Measurements from ENCODE around the gene SAMD3. TPM values are rescaled to one million over a fixed set of nuclear protein-coding genes. Genes with fewer than 3 reads are reported as not detected.

The SAMD3 gene
- total RNA-seq, 1 experiment from 2014 or later, result 1.5 TPM

DNA sequence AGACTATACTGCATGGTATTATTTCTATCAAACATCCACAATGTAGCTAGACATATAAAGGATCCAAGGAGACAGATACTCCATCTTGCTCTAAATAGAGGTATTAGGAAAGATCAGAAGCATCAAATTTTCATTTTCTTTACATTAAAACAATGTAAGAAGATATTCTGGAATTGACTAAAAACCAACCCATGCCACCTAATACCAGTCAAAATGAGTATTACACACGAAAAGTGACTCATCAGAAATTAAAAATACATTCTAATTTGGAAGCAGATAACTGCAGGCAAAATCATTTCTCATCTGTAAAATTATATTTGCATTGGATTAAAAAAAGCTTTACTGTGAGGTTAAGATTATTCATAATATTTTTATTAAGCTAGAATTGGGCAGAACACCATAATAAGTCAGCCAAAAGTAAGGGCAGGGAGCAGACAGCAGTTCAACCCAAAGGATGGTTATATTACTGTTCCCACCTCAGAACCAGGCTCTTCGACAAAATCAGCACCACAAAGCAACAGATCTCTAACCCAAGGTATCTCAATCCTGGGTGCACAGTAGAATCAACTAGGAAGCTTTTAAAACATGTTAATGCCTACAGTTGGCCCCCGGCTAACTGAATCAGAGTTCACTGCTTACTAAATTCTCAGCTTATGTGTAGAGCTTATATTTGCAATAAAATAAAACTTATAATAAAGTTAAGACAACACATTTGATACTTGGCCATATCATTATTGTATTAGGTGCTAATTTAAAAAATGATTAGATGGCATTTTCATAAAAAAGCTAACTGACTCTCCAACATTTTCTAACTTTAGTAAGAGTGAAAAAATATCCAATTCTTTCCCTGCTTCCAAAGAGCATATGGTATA is 35.2 kb downstream of the SAMD3 start:
- Mint-ChIP-seq H3K4me3 (ENCODE audit: unreplicated experiment) (no peak overlapping the region), H3K36me3 (ENCODE audit: insufficient read depth, unreplicated experiment) (no peaks in the 10 kb centered on the region), H3K27ac (ENCODE audit: unreplicated experiment) (no peak overlapping the region), H3K4me1 (ENCODE audit: low read depth, unreplicated experiment) (no peaks in the 10 kb centered on the region), H3K27me3 (ENCODE audit: insufficient read depth, unreplicated experiment) (no peaks in the 10 kb centered on the region), H3K9me3 (ENCODE audit: unreplicated experiment) (no peaks in the 10 kb centered on the region)
- no peak for TF ChIP-seq CTCF (IDR thresholded peaks at IDR 0.05; ENCODE audit: insufficient read depth in 1 of 2, low read depth in 1 of 2, low read length in 1 of 2, severe bottlenecking in 1 of 2, unreplicated experiment in 1 of 2)
- H3K27me3 ChIP-seq (replicated peaks; ENCODE audit: control insufficient read depth, insufficient read depth, low read length), result no peaks in the 10 kb centered on the region
- H3K4me3 ChIP-seq (ENCODE audit: low read depth, low read length), result no peak overlapping the region
- H3K36me3 ChIP-seq (ENCODE audit: control insufficient read depth, insufficient read depth, low read length), result no peaks in the 10 kb centered on the region
- POLR2A ChIA-PET, result no interaction called here
- no peaks in the 10 kb centered on the region for H3K4me1 ChIP-seq
- CTCF ChIA-PET, result no interaction called here
- no peak for DNase-seq
- no peaks in the 10 kb centered on the region for H3K9me3 ChIP-seq
- BruUV-seq (replicated peaks), result no TSS peak
- intact Hi-C loops (cut with micrococcal nuclease; ENCODE audit: unreplicated experiment), result no loop called here

DNA sequence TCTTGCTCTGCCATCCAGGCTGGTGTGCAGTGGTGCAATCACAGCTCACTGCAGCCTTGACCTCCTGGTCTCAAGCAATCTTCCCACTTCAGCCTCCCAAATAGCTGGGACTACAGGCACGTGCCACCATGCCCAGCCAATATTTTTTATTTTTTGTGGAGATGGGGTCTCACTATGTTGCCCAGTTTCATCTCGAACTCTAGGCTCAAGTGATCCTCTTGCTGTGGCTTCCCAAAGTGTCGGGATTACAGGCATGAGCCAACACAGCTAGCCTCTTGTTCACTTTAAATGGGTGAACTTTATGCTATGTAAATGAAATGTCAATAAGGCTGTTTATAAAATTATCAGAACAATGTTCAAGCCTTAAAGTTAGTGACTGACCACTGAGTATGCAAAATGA is 37.1 kb downstream of the SAMD3 start:
- DNase-seq, result no peak
- CTCF ChIA-PET, result no interaction called here
- H3K36me3 Mint-ChIP-seq (ENCODE audit: insufficient read depth, unreplicated experiment), result no peaks in the 10 kb centered on the region

More for the DNA sequence above, 37.1 kb downstream of the SAMD3 start:
- intact Hi-C loops (cut with micrococcal nuclease; ENCODE audit: unreplicated experiment), result no loop called here
- H3K9me3 ChIP-seq, result no peaks in the 10 kb centered on the region
- TF ChIP-seq CTCF (IDR thresholded peaks at IDR 0.05; ENCODE audit: insufficient read depth in 1 of 2, low read depth in 1 of 2, low read length in 1 of 2, severe bottlenecking in 1 of 2, unreplicated experiment in 1 of 2), result no peak
- POLR2A ChIA-PET, result no interaction called here
- no peaks in the 10 kb centered on the region for H3K36me3 ChIP-seq (ENCODE audit: control insufficient read depth, insufficient read depth, low read length)
- BruUV-seq (replicated peaks), result no TSS peak
- Mint-ChIP-seq H3K27me3 (ENCODE audit: insufficient read depth, unreplicated experiment) (no peaks in the 10 kb centered on the region), H3K4me1 (ENCODE audit: low read depth, unreplicated experiment) (no peaks in the 10 kb centered on the region), H3K9me3 (ENCODE audit: unreplicated experiment) (no peaks in the 10 kb centered on the region), H3K4me3 (ENCODE audit: unreplicated experiment) (no peak overlapping the region), H3K27ac (ENCODE audit: unreplicated experiment) (no peak overlapping the region)
- no peaks in the 10 kb centered on the region for H3K4me1 ChIP-seq
- no peak overlapping the region for H3K4me3 ChIP-seq (ENCODE audit: low read depth, low read length)
- H3K27me3 ChIP-seq (replicated peaks; ENCODE audit: control insufficient read depth, insufficient read depth, low read length), result no peaks in the 10 kb centered on the region
